NCI-H1092 treated with DMSO at 0.1 percent for 48 hours (cell line): ENCODE results near the gene TCEAL9.
"Not testable (repeated sequence)": the region's sequence is repeated elsewhere in the genome, so short reads cannot be mapped to it uniquely, and the experiment has no call there.

Source experiments
- DNase-seq: peaks from one replicate; lab custom pipeline; 2025; lab: John Stamatoyannopoulos, UW

TCEAL9 gene, protein sequence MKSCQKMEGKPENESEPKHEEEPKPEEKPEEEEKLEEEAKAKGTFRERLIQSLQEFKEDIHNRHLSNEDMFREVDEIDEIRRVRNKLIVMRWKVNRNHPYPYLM

DNA sequence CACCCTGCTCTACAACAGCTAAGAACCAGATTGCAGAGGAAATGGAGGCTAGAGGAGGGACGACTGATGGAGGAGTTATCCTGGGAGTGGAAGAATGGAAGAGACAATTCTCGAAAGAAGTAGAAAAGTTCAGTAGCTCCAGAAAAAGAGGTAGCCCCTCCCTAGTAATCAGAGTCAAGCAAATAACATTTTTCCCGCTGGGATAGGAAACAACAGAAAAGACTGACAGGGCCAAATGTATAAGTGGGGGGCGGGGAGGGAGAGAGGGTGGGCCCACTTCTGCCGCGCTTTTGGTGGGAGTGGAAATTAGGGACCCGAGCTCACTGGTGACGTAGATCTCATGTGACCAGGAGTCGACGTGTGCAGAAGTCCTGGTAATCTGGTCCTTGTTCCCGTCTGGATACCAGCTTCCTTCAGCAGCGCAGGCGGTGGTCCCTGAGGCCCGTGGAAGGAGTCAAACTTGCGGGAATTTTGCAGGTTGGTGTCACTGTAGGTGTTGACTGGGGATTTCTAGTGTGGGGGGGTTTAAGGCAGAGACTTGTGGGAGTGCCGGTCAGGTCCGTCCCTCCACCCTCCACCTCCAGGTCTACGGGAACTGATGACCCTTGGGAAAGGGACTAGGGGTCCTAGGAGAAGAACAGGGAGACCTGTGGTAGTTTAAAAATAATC, at the start of gene TCEAL9:
TSS of gene TCEAL9 (plus strand) at position 377 of the 669 bp plus-strand sequence. CDS start 1,179 bp downstream, outside the sequence.
- peak; percentile 70 for DNase-seq

DNA sequence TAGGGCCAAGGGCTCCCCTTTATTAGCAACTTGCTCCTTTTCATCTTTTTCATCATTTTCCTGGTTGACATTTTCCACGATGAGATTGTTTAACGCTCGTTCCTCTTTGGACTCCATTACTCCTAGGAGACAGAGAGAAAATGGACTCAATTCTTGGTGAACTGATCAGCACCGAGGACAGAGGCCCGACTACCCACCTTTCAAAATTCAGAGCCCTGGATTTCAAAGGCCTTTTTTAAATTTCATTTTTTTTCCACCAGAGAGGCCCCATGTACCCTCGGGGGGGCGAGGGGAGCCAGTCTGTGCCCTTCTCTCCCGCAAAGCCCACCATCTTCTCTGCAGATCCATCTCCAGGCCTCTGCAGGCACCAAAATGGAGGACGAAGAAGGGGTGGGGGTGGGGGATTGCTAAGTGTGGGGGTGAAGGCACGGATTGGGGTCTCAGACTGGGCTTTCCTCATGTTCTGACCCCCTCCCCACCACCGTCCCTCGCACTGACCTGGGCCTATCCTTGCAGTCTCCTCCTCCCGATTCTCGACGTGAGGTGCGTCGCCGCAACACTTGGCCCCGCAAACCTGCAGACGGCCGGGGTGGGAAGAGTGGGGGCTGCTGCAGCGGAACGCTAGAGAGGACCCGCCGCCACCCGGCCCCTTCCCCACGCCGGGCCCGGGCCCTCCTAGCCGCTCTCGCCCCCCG, 46.3 kb upstream of the TCEAL9 start:
- DNase-seq = no peak

GRCh38 chrX:103310555-103311398, 45.5 kb upstream of the TCEAL9 start, which contains the start of gene BEX2:
Gene BEX2 (minus strand): TSS chrX:103310990. CDS start chrX:103309976, 1,014 bp downstream.
- peak; percentile 78 for DNase-seq

DNA sequence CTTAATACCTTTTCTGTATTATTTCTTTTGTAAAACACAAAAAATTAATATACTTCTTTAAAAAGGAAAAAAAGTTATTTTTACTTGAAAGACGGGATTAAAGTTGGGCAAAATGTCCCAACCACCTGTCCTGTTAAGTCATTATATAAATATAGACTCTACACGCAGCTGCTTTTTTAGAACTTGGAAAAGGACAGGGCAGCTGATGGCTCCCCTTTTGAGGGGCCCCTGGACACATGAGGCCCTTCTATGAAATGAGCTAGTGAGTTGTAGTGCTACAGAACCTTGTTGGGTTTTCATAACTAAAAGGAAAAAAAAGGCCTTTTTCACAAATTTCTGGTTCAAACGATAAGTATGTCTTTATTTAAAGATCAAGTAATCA, 44.9 kb upstream of the TCEAL9 start:
- DNase-seq = no peak

GRCh38 chrX:103329991-103330390, 26.3 kb upstream of the TCEAL9 start, which contains the start of gene TCEAL7:
Gene TCEAL7 (plus strand): TSS chrX:103330239. CDS start chrX:103331404, 1,165 bp downstream.
- DNase-seq = no peak

DNA sequence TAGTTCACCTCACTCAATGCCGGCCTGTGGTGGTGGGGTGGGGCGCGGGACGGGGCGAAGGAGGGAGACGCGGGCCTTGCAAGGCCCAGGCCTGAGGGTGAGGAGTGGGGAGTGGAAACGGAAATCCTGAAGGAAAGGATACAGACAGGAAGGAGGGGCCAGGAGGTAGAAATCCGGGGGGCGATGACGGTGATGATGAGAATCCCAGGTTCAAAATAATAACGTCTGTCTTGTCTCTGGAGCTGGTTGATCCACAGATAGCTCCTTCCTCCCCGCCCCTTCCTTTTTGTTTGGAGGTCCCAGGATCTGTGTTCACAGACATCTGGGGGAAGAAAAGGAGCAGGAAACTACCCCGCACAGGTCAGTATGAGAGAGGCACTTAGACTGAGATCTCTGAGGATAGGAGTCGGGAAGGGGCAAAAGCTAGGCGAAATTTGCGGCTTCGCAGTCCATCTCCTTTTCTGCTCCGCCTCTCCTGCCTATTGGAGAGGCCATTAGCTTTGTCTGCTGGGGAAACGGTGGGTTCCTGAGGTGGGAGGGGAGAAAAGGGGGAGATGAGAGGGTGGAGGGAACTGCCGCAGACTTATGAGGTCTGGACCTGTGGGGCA, 25.5 kb upstream of the TCEAL9 start:
- no peak for DNase-seq

DNA sequence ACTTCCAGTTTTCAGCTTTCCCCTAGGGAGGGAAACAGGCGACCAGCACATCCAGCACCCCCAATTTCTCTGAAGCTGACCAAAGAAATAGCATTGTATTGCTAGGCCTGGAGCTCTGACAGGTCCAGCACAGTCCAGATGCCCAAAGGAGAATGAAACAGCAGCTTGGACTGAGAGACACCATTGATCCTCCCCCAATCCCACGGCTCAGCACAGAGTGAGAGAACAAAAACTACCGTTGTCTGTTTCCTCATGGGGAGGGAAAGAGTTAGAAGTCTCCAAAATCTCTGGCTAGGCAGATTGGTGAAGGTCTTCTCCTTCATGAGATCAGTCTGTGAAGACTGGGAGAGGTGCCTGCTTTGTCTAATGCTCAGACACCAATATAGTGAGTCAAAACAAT, 17.6 kb upstream of the TCEAL9 start:
- DNase-seq = no peak

DNA sequence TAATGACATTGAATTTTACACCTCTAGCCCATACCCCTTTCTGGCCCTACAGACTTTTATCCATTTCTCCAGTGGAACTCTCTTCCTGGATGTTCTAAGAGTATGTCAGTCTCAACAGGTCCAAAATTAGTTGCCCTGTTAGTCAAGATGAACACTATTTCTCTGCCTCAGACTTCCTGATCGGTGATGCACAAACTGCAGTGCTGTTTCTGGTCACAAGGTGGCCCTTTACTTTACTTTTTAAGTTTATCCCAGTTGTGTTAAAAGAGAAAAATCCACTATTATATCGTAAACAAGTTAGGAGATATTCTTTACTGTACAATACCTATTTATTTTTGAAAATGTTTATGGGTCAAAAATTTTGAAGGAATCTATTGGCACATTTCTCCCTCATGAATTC, 13.2 kb upstream of the TCEAL9 start:
- DNase-seq = peak; percentile 15

DNA sequence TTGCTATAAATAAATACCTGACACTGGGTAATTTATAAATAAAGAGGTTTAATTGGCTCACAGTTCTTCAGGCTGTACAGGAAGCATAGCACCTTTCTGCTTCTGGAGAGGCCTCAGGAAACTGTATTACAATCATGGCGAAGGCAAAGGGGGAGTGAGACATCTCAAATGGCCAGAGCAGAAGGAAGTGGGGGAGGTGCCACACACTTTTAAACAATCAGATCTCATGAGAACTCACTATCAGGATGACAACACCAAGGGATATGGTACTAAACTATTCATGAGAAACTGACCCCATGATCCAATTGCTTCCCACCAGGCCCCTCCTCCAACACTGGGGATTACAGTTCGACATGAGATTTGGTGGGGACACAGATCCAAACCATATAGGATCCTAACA, 11.7 kb upstream of the TCEAL9 start:
- DNase-seq = no peak

GRCh38 chrX:103347682-103348397, 8.5 kb upstream of the TCEAL9 start:
- DNase-seq = no peak

- DNase-seq = no peak
Measured at GRCh38 chrX:103356858-103357257, 552 bp downstream of the TCEAL9 start.

GRCh38 chrX:103357871-103358270, 1.6 kb downstream of the TCEAL9 start:
- no peak for DNase-seq

- not testable (repeated sequence) for DNase-seq
Measured at GRCh38 chrX:103359605-103360004, 3.3 kb downstream of the TCEAL9 start.

DNA sequence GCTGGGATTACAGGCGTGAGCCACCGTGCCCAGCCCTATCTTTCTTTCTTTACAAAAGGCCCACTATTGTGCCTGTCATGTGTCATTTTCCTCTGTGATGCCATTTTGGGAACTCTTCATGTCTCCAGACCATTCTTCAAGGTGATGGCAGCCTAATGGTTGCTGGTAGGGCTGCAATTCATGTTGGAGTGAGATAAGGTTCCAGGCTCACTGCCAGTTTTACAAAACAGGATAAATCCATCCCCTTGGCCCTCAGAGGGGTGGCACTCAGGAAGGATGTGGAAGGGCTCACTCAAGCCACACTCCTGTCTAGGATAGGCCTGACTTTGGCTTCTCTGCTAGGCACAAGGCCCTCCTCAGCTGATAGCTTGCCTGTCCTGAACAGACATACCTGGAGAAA, 3.8 kb downstream of the TCEAL9 start:
- DNase-seq = no peak

GRCh38 chrX:103360916-103361315, 4.6 kb downstream of the TCEAL9 start:
- DNase-seq = no peak

DNA sequence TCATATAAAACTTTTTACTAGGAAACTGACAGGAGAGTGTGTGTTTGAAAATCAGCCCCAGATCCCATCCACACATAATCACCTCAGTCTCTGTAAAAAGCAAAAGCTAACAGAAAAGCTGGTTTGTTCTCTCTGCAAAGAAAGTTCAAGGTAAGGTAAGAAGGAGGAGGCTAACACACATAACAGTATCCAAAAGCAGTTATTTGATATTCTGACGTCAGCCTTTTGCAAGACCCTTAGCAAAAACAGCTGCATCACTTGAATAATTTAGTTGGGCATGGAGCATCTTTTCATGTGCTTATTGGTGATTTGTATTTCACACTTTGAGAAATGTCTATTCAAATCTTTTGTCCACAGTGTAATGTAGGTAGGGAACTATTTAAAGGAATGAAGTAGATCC, 5.5 kb downstream of the TCEAL9 start:
- no peak for DNase-seq

- DNase-seq = no peak
Measured at GRCh38 chrX:103362474-103362873, 6.2 kb downstream of the TCEAL9 start.

GRCh38 chrX:103363046-103363445, 6.7 kb downstream of the TCEAL9 start:
- no peak for DNase-seq

DNA sequence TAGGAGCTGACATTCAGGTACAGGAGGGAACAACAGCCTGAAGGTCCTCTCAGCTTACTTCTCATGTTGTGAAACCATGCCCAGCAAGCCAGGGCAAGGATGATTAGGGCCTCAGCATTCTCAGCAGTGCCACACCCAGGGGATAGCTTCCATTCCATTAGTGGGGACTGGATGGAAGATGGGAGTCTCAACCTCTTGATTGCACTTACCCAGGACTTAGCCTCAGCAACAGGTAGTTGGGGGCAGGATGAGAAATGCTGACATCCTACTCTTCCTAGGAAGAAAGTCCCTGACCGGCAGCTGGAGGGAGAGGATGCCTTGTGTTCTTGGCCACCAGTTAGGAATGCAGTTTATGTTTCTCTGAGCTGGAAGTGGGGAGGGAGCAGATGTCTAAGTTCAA, 11.2 kb downstream of the TCEAL9 start:
- no peak for DNase-seq

GRCh38 chrX:103369479-103369878, 13.2 kb downstream of the TCEAL9 start:
- DNase-seq = no peak

DNA sequence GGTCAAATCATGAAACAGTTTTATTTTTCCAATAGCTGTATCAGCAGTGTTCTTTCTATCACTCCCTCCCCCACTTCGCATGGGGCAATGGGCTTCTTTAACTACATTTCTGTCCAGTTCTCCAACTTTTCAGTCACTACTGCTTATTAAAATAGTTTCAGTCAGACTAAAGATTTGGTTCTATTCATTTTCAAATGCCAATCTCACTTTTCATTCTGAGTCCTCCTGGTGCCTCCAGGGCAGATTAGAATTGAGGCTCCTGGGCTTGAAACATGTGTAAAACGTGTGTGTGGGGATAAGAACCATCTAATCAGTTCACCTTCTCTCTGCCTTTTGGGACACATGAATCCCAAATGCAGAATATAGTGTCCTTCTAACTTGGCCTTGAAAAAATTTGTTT, 16.6 kb downstream of the TCEAL9 start:
- DNase-seq = no peak
